ENCODE measurements around the gene PKNOX2.

The PKNOX2 gene

DNA sequence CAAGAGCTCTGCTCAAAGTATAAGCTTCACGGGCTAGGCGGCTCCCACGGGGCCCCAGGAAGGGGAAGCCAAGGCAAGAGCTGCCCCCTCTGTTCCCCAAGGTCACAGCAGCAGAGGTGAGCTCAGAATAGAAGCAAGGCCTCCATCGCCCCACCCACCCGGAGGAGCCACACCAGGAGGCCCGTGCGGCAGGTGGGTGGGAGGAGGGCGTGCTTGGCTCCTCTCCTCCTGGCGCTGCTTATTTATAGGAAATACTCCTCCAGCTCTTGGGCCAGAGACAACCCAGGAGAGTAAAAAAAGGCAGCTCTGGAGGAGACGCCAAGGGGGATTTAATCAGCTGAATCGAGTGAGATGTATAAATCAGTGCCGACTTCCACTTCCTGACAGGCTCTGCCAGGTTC is 243.8 kb downstream of the PKNOX2 start:
- Mint-ChIP-seq H3K27ac (no peak overlapping the region), H3K27me3 (peaks cover 60% of the 10 kb centered on the region), H3K9me3 (no peaks in the 10 kb centered on the region), H3K36me3 (ENCODE audit: low read depth) (no peaks in the 10 kb centered on the region), H3K4me3 (no peak overlapping the region), H3K4me1 (ENCODE audit: low read depth) (peaks cover 5% of the 10 kb centered on the region)
- no peak for DNase-seq

DNA sequence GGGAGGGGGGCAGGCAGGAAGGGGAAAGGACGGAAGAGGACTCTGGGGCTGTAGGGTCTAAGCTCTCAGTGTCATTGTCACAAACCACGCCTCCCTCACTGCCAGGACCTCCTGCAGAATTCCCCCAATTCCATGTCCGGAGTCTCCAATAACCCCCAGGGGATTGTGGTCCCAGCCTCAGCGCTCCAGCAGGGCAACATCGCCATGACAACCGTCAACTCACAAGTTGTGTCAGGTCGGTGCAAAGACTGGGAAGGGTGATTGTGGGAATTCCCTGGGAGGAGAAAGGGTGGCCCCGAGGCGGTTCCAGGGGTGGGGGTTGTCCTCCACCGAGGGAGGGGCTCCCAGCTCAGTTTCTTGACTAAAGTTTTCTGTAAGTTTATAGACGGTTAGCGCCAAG is 245.5 kb downstream of the PKNOX2 start:
- Mint-ChIP-seq H3K27me3 (peaks cover 44% of the 10 kb centered on the region), H3K27ac (no peak overlapping the region), H3K9me3 (no peaks in the 10 kb centered on the region), H3K4me1 (ENCODE audit: low read depth) (peaks cover 1% of the 10 kb centered on the region), H3K36me3 (ENCODE audit: low read depth) (no peaks in the 10 kb centered on the region), H3K4me3 (no peak overlapping the region)
- DNase-seq, result no peak

DNA sequence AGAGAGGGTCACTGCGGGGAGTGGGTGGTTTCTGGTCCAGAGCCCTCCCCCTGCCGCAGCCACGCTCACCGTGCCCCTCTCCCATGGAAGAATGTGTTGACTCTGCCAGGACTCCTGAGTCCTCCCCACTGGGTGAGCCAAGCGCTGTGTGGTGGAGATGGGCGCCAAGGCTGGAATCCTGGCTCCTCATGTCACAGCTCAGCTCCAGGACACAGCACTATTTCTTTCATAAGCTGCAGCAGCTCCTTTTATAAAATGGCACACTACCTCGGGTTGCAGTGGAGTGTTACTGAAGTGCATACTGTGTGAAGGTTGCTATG is 247.6 kb downstream of the PKNOX2 start:
- Mint-ChIP-seq H3K4me1 (ENCODE audit: low read depth) (no peaks in the 10 kb centered on the region), H3K27ac (no peak overlapping the region), H3K9me3 (no peaks in the 10 kb centered on the region), H3K4me3 (no peak overlapping the region), H3K27me3 (peaks cover 26% of the 10 kb centered on the region), H3K36me3 (ENCODE audit: low read depth) (no peaks in the 10 kb centered on the region)
- no peak for DNase-seq

DNA sequence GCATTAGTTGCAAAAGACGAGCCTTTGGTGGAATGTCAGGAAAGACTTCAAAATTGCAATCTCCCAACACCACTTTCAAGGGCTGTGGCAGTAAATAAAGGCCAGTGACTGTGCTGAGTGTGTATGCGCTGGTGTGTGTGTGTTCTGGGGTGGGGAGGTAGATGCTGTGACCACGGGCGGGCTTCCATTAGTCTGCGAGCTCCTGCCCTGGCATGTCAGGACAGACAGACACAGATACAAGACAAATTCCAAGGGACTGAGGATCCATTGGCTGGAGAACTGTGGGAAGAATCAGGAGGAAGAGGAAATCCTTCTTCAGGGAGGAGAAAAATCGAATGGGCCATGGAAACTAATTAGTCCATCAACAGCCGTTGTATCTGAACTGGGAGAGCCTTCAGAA is 248.0 kb downstream of the PKNOX2 start:
- Mint-ChIP-seq H3K9me3 (no peaks in the 10 kb centered on the region), H3K27me3 (peaks cover 23% of the 10 kb centered on the region), H3K4me3 (no peak overlapping the region), H3K4me1 (ENCODE audit: low read depth) (no peaks in the 10 kb centered on the region), H3K36me3 (ENCODE audit: low read depth) (no peaks in the 10 kb centered on the region), H3K27ac (no peak overlapping the region)
- DNase-seq, result no peak

DNA sequence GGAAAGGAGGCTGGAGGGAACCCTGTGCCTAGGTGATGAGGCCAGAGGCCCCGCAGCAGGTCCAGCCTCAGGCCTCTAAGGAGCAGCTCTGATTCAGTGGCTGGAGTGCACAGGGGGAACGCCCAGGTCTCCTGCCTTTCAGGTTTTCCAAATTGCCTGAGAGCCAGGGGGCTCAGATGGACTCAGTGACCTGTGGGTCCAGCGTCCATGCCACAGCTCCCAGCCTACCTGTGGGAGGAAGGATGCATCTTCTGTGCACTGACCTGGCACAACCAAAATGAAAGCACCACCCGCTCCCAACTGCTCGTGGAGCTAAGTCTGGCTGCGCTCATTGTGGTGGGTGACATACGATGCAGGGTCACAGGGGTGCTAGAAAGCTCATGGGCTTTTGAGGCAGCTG is 248.7 kb downstream of the PKNOX2 start:
- H3K36me3 Mint-ChIP-seq (ENCODE audit: low read depth), result no peaks in the 10 kb centered on the region
- no peaks in the 10 kb centered on the region for H3K4me1 Mint-ChIP-seq (ENCODE audit: low read depth)
- H3K27me3 Mint-ChIP-seq, result peaks cover 20% of the 10 kb centered on the region
- H3K4me3 Mint-ChIP-seq, result no peak overlapping the region
- no peaks in the 10 kb centered on the region for H3K9me3 Mint-ChIP-seq
- no peak for DNase-seq
- H3K27ac Mint-ChIP-seq, result no peak overlapping the region

DNA sequence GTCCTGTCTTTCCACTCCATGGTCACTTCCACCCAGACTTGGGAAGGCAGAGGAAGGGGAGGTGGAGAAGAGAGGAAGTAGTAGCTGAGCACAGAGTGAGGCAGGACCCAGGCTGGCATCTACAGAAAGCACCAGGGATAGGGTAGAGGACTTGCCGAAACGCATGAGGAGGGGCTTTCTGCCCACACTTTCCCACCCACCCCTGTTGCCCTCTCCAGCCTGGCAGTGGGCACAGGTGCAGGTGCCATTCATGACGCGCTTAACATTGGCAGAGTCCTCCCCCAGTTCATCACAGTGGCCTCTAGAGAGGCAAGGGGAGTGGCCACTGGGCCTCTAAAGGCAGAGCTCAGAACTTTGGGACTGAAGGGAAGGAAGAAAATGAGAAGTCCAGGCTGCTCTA is 249.6 kb downstream of the PKNOX2 start:
- Mint-ChIP-seq H3K4me3 (no peak overlapping the region), H3K9me3 (no peaks in the 10 kb centered on the region), H3K27ac (peak overlapping the region; percentile 37), H3K4me1 (ENCODE audit: low read depth) (no peaks in the 10 kb centered on the region), H3K36me3 (ENCODE audit: low read depth) (no peaks in the 10 kb centered on the region), H3K27me3 (peaks cover 16% of the 10 kb centered on the region)
- no peak for DNase-seq

DNA sequence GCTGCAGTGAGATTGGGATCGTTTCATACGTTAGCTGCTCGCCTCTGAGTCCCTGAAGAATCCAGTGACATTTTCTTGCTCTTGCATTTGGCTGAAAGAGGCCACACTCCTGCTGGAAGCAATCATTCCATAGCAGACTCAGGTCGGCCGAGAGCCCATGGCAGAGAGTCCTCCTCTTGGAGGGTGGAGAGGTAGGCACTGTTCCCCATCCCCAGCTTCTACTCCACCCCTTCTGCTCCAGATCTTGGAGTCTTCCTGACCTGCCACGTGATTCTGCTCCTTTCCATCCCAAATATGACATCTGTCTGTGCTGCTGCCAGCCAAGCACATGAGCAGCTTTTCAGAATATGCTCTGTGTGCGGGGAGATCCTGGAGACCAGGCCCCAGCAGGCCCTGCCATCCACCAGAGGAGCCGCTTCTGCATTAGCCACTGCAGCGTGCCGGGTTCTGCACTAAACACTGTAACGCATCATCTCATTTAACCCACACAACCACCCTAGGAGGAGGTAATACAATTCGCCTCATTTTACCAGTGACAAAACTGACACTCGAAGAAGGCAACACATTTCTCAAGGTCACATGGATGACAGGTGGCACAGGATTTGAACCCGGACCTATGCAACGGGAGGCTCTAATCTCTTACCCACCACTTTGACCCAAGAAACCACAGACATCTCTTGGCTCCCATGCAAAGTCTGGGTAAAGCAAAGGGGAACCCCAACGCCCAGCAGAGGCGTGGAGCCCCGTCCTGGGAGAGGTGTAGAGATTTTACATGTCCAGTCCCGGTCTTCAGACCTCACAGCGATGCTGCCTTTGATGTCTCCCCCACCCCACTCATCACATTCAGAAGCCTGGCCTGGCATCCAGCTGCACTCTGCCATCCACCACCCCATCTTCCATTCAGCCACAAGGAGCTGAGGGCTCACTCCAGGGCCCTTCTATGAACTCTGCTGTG is 252.7 kb downstream of the PKNOX2 start:
- DNase-seq, result no peak
- H3K4me1 Mint-ChIP-seq (ENCODE audit: low read depth), result no peaks in the 10 kb centered on the region
- no peak overlapping the region for H3K27ac Mint-ChIP-seq
- H3K9me3 Mint-ChIP-seq, result no peaks in the 10 kb centered on the region
- H3K27me3 Mint-ChIP-seq, result peaks cover 5% of the 10 kb centered on the region
- H3K4me3 Mint-ChIP-seq, result no peak overlapping the region
- H3K36me3 Mint-ChIP-seq (ENCODE audit: low read depth), result no peaks in the 10 kb centered on the region

DNA sequence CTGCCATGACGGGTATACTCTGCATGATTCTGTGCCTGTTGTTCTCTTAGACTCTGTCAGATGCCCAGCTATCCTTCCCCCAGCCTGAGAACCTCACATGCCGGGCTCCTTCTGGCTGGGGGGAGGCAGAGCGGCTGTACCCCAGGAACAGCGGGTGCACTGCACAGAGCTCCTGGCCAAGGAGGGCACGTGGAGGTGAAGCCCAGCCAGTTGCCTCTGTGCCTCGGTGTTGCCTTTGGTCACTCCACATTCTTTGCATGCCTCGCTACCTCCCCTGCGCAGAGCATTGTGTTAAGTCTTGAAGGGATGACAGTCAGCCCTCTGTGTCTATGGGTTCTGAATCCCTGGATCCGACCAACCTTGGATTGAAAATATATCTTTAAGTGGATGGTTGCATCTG is 253.8 kb downstream of the PKNOX2 start:
- Mint-ChIP-seq H3K9me3 (no peaks in the 10 kb centered on the region), H3K4me3 (no peak overlapping the region), H3K4me1 (ENCODE audit: low read depth) (peaks cover 2% of the 10 kb centered on the region), H3K27ac (no peak overlapping the region), H3K36me3 (ENCODE audit: low read depth) (no peaks in the 10 kb centered on the region), H3K27me3 (peaks cover 5% of the 10 kb centered on the region)
- DNase-seq, result no peak

DNA sequence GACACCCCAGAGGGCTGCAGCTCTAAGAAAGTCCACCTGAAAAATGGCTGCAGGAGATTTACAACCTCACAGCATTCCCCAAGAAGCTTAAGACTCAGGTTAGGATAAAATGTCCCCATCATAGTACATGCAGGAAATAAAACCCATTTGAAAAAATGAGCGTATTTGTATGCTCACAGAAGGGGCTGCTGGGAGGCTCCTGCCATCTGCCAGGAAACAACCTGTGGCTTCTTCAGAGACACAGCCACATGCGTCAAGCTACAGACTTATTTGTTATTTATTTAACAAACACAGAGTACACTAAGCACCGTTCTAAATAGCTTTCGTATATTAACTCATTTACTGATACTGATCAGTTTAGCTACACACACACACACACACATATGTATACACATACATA is 258.1 kb downstream of the PKNOX2 start:
- Mint-ChIP-seq H3K4me1 (ENCODE audit: low read depth) (peaks cover 2% of the 10 kb centered on the region), H3K36me3 (ENCODE audit: low read depth) (no peaks in the 10 kb centered on the region), H3K9me3 (no peaks in the 10 kb centered on the region), H3K27me3 (peaks cover 6% of the 10 kb centered on the region), H3K27ac (no peak overlapping the region), H3K4me3 (no peak overlapping the region)
- no peak for DNase-seq

DNA sequence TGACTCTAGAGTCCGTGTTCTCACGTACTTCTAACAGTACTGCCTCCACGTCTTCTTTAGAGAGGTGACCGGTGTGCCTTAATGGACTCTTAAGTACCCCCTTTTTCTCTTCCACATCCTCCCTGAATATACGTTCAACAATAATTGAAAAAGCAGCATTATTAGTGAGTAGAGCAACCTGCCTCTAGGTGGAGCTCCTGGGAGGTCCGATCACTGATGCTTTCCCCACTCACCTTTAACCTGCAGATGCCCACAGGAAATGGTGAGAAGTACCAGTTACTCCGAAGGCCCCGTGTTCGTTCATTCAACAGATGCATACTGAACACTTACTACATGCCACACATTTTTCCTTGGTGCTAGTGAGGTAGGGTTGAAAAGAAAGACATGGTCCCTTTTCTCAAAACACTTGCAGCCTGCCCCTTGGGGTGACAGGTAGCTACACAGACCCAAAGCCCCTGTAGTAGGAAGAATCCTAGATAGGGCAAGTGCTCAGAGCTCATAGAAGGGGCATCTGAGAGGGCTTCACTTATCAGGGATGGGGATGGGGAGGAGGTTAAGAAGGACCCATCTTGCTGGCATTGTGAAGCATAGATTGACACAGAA is 258.8 kb downstream of the PKNOX2 start:
- Mint-ChIP-seq H3K4me1 (ENCODE audit: low read depth) (peaks cover 2% of the 10 kb centered on the region), H3K27ac (no peak overlapping the region), H3K4me3 (no peak overlapping the region), H3K27me3 (peaks cover 10% of the 10 kb centered on the region), H3K36me3 (ENCODE audit: low read depth) (no peaks in the 10 kb centered on the region), H3K9me3 (no peaks in the 10 kb centered on the region)
- DNase-seq, result no peak

DNA sequence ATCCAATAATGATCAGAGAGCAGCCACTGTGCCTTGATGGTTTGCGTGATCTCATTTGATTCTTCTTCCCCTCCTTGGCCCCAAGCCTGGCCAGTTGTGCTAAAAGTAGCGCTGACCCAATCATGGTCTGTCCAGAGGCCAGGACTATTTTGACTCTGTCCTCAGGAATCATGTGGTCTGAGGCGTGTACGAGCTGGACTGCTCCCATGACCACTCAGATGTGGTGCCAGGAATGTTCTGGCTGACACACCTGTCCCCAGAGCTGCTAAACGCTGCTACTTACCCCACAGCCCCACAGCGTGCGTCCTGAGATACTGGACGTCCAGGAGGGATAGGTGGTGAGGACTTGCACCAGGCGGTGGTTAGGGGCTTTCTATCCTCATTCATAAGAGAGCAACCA is 261.1 kb downstream of the PKNOX2 start:
- peaks cover 2% of the 10 kb centered on the region for H3K4me1 Mint-ChIP-seq (ENCODE audit: low read depth)
- H3K27ac Mint-ChIP-seq, result no peak overlapping the region
- no peaks in the 10 kb centered on the region for H3K9me3 Mint-ChIP-seq
- no peak for DNase-seq
- no peaks in the 10 kb centered on the region for H3K36me3 Mint-ChIP-seq (ENCODE audit: low read depth)
- H3K27me3 Mint-ChIP-seq, result peaks cover 13% of the 10 kb centered on the region
- H3K4me3 Mint-ChIP-seq, result no peak overlapping the region

DNA sequence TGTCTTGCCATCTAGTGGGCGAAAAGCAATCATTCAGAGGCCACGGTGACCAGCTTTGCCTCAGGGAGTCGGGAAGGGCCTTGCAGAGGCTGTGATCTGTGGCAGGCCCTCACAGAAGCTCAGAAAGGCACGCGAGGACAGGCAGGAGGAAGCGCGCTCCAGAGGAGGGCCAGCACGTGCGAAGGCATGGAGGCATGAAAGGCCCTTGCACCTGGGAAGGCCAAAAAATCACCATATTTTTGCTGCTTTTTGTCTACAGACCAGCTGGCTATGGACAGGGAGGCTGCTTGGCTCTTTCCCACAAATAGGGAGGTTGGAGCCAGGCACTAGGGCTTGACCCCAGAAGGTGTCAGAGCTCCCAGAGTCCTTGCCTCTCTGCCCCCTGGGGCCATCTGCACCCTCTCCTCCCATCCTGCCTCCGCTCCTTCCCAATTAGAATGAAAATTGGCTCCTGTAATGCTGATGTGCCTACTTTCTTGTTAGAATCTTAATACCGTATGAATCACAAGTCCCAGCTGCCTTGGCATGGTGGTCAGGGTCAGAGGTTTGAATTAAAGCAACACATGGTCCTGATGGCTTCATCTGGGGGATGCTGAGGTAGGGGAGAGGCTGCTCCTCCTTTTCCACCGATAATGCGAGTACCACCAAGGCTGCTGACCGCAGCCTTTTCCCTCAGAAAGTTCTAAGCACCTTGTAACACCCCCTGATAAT is 262.4 kb downstream of the PKNOX2 start:
- Mint-ChIP-seq H3K36me3 (ENCODE audit: low read depth) (no peaks in the 10 kb centered on the region), H3K9me3 (no peaks in the 10 kb centered on the region), H3K27me3 (peaks cover 10% of the 10 kb centered on the region), H3K27ac (no peak overlapping the region), H3K4me3 (no peak overlapping the region), H3K4me1 (ENCODE audit: low read depth) (peaks cover 2% of the 10 kb centered on the region)
- DNase-seq, result no peak

DNA sequence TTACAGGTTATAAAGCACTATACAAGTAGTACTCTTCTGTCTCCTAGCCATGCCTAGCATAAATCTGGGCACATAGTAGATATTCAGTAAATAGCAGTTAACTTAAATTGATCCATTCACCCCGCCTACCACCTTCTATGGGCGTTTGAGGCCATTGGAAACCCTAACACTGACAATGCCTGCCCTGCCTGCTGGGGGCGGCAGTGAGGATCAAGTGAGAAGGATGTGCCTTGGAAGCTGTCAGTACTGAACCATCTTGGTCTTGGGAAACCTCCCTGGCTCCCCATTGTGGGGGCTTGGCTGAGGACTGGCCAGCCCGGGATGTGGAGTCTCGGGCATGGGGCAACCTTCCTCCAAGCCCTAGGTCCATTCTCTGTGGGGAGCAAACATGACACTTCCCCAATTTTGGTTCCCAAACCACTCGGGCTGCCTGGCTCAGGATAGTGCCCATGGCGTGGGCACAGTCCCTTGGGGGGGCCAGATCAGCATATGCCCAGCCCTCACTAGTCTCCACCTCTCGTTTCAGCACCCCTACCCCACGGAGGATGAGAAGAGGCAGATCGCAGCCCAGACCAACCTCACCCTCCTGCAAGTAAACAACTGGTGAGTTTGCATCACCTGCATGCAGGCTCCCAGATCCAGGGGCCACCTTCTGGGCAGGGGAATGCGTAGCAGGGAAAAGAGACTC is 264.1 kb downstream of the PKNOX2 start:
- Mint-ChIP-seq H3K27ac (no peak overlapping the region), H3K36me3 (ENCODE audit: low read depth) (no peaks in the 10 kb centered on the region), H3K9me3 (no peaks in the 10 kb centered on the region), H3K4me3 (no peak overlapping the region), H3K27me3 (peaks cover 18% of the 10 kb centered on the region), H3K4me1 (ENCODE audit: low read depth) (peaks cover 1% of the 10 kb centered on the region)
- DNase-seq, result no peak

DNA sequence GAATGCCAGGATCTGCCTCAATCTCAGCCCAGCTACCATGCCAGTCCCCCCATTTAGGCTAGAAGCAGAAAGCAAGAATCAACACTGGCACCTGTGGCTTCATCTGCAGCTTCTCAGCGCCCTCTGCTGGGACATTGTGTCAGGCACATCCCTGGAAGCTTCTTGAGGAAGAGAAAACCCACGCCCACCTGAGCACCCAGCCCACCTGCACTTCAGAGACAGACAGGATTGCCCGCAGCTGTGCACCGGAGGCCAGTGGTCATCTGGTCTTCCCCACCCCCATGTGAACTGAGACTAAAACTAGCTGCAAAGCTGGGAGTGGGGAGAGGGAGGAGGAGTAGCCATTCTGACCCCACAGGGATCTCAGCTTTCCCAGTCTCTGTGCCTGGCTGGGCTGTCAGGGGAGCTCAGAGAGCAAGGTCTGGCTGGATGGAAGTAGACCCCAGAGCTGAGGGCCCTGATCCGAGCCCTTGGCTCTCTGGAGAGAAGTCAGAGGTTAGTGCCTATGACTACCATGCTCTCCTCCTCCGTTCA is 264.7 kb downstream of the PKNOX2 start:
- no peaks in the 10 kb centered on the region for H3K36me3 Mint-ChIP-seq (ENCODE audit: low read depth)
- peak; percentile 63 for DNase-seq
- H3K27me3 Mint-ChIP-seq, result peaks cover 21% of the 10 kb centered on the region
- no peak overlapping the region for H3K4me3 Mint-ChIP-seq
- H3K27ac Mint-ChIP-seq, result no peak overlapping the region
- H3K9me3 Mint-ChIP-seq, result no peaks in the 10 kb centered on the region
- H3K4me1 Mint-ChIP-seq (ENCODE audit: low read depth), result peaks cover 1% of the 10 kb centered on the region
